Spleen (tissue), 11 donors: Measurements from ENCODE around the gene OCRL. TPM values are rescaled to one million over a fixed set of nuclear protein-coding genes. Genes with fewer than 3 reads are reported as not detected.

Experiments used
- DNase-seq: peaks from one replicate; pipeline ENCODE4 v3.0.0-alpha.2; 2020
- H3K27ac ChIP-seq, 8 donors: fragments of 200-600 bp; sonication (generic) in 7 of 8; 1 replicate in 4 of 8; 2 replicates in 4 of 8; pipeline versions ENCODE4 v1.5.0 to v1.8.0; 2016 to 2021; ENCODE audit warnings: inconsistent platforms in 4 of 8, mild to moderate bottlenecking in 4 of 8, moderate library complexity in 1 of 8
- H3K27me3 ChIP-seq, 7 donors: fragments of 200-600 bp; sonication (generic) in 6 of 7; replicated peaks in 1 of 7; 1 replicate in 4 of 7; 2 replicates in 3 of 7; pipeline versions ENCODE4 v1.5.0 to v1.8.0; 2016 to 2021; ENCODE audit warnings: inconsistent platforms in 3 of 7, mild to moderate bottlenecking in 1 of 7
- H3K36me3 ChIP-seq, 6 donors: fragments of 200-600 bp; sonication (generic) in 5 of 6; 1 replicate in 4 of 6; 2 replicates in 2 of 6; pipeline versions ENCODE4 v1.5.0 to v1.8.0; 2016 to 2021; ENCODE audit warnings: inconsistent platforms in 2 of 6
- H3K4me1 ChIP-seq, 6 donors: fragments of 200-600 bp; sonication (generic) in 5 of 6; 1 replicate in 3 of 6; 2 replicates in 3 of 6; pipeline versions ENCODE4 v1.5.0 to v1.8.0; 2016 to 2021; ENCODE audit warnings: inconsistent platforms in 3 of 6
- H3K4me3 ChIP-seq, 8 donors: fragments of 200-600 bp; sonication (generic) in 7 of 8; 1 replicate in 4 of 8; 2 replicates in 4 of 8; pipeline versions ENCODE4 v1.5.0 to v1.8.0; 2016 to 2021; ENCODE audit warnings: inconsistent platforms in 4 of 8, mild to moderate bottlenecking in 4 of 8, moderate library complexity in 2 of 8
- H3K9me3 ChIP-seq, 8 donors: fragments of 200-600 bp; sonication (generic) in 7 of 8; 1 replicate in 4 of 8; 2 replicates in 4 of 8; pipeline versions ENCODE4 v1.5.0 to v1.8.0; 2016 to 2021; ENCODE audit warnings: inconsistent platforms in 4 of 8
- POLR2A ChIP-seq, 3 donors: fragments of 450-650 bp; IDR thresholded peaks; one replicate each; pipeline ENCODE4 v1.5.1; 2017; ENCODE audit warnings: antibody characterized with exemption in 3 of 3, mild to moderate bottlenecking in 1 of 3
- POLR2AphosphoS5 ChIP-seq, 3 donors: sonication (generic); formaldehyde crosslinking; IDR thresholded peaks; one replicate each; pipeline ENCODE4 v1.5.1; 2017; ENCODE audit warnings: antibody characterized with exemption in 3 of 3
- WGBS, 5 donors: extraction: QIAGEN DNeasy Blood & Tissue Kit in 3 of 5; methylation state at CpG; one replicate each; pipeline versions ENCODE4 v1.1.5 to v1.1.7; 2013 to 2018; 5-methylcytosine and 5-hydroxymethylcytosine counted together
- intact Hi-C: fragments of 100-400 bp; cut with DNase I; formaldehyde crosslinking; loops from one replicate; pipeline ENCODE4 v1.15.0; 2023; ENCODE audit warnings: low total_unique reads
- polyA plus RNA-seq, 3 donors: library from polyadenylated mRNA; stranded (reverse); fragments of 200-250 nt; gene quantifications; one replicate each; pipeline ENCODE4 v1.2.1, GENCODE V29; 2013
- total RNA-seq, 7 donors: library from RNA; depleted of rRNA in 3 of 7; stranded (reverse); fragments of >200 nt in 3 of 7; fragmentation: NEBNext Ultra II Directional in 4 of 7; extraction: Animal tissue kit (Norgen Biotek cat#: 25700) in 4 of 7; gene quantifications; one replicate each; pipeline versions ENCODE4 v1.1.0 to v1.2.1, GENCODE V29; 2016 to 2021
- TF ChIP-seq, protein P1 (sequence below), 11 experiments: fragments of 200-600 bp in 7 of 11; fragments of 450-650 bp in 4 of 11; sonication (generic) in 4 of 11; IDR thresholded peaks in 8 of 11; conservative IDR thresholded peaks in 3 of 11; 1 replicate in 7 of 11; 2 replicates in 4 of 11; pipeline versions ENCODE4 v1.4.0 to v1.8.0; 2016 to 2021; ENCODE audit warnings: antibody characterized with exemption in 11 of 11, inconsistent platforms in 4 of 11, mild to moderate bottlenecking in 1 of 11
- donor health status: healthy with polysubstance abuse.
- donor health status: DM: no; HTN: no; CAD: no; lungs with moderate emphysema.
- donor health status: DM: no; HTN: no; CAD: no.
- donor health status: Bipolar disorder and iron deficiency.
- donor health status: healthy.
- donor health status: DM: no; HTN: no; CAD: no.
- donor health status: DM: yes; HTN: yes; CAD: no.

Gene OCRL
- total and polyA plus RNA-seq, 10 donors, result 3.2 to 16.9 (median 11.2) TPM

DNA sequence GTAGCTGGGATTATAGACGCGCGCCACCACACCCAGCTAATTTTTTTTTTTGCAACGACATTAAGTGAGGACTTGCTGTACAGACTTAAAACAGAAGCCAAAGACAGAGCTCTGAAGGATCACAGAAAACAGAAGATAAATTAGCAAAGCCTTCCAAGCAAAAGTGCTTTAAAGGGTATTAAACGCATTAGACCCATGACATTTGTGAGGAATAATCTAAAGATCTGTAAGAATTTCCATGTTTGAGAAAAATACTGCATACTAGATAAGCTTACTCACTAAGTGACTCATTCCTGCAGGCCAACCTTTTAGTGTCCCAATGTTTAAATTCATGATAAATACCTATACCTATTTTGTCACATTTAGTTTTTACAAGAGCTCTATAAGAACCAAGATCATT, 44.2 kb upstream of the OCRL start:
- TF ChIP-seq POLR2A (IDR thresholded peaks at IDR 0.05) (no peak), POLR2AphosphoS5 (IDR thresholded peaks at IDR 0.05) (no peak)
- TF ChIP-seq, protein P1, sequence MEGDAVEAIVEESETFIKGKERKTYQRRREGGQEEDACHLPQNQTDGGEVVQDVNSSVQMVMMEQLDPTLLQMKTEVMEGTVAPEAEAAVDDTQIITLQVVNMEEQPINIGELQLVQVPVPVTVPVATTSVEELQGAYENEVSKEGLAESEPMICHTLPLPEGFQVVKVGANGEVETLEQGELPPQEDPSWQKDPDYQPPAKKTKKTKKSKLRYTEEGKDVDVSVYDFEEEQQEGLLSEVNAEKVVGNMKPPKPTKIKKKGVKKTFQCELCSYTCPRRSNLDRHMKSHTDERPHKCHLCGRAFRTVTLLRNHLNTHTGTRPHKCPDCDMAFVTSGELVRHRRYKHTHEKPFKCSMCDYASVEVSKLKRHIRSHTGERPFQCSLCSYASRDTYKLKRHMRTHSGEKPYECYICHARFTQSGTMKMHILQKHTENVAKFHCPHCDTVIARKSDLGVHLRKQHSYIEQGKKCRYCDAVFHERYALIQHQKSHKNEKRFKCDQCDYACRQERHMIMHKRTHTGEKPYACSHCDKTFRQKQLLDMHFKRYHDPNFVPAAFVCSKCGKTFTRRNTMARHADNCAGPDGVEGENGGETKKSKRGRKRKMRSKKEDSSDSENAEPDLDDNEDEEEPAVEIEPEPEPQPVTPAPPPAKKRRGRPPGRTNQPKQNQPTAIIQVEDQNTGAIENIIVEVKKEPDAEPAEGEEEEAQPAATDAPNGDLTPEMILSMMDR (IDR thresholded peaks at IDR 0.05 in 8 of 11, conservative IDR thresholded peaks at IDR 0.05 in 3 of 11), result no peak
- Histone ChIP-seq H3K36me3 (peaks cover 0 to 2% (median 0%) of the 10 kb centered on the region in 6 donors), H3K9me3 (no peaks in the 10 kb centered on the region), H3K4me3 (no peak overlapping the region), H3K27ac (no peak overlapping the region), H3K4me1 (no peaks in the 10 kb centered on the region), H3K27me3 (no peaks in the 10 kb centered on the region)
- no peak for DNase-seq
- intact Hi-C loops, result no loop called here
- WGBS, 5 donors, result 74 to 99% (median 87%) methylated on average over 5 of the region's 5 CpGs

DNA sequence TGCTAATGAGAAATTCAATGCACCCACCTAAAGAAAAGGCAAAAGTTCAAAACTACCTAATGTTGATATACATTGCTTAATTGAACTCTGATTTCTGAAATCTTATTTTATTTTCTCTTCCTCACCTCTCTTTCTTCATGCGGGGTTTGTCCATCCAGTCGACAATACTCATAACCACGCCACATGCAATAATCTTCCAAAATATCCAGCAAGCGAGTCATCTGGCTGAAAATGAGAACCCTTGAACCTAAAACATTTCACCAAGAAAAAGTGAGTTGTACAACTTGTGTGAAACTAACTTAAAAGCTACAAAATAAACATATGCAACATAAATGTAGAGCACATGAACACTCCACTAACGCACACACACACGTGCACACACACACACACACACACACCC, 43.4 kb upstream of the OCRL start:
- TF ChIP-seq, protein P1 (IDR thresholded peaks at IDR 0.05 in 8 of 11, conservative IDR thresholded peaks at IDR 0.05 in 3 of 11), result no peak
- TF ChIP-seq POLR2AphosphoS5 (IDR thresholded peaks at IDR 0.05) (no peak), POLR2A (IDR thresholded peaks at IDR 0.05) (no peak)
- intact Hi-C loops, result no loop called here
- Histone ChIP-seq H3K36me3 (peaks cover 0 to 3% (median 0%) of the 10 kb centered on the region in 6 donors), H3K4me3 (no peak overlapping the region), H3K27ac (no peak overlapping the region), H3K27me3 (no peaks in the 10 kb centered on the region), H3K4me1 (no peaks in the 10 kb centered on the region), H3K9me3 (no peaks in the 10 kb centered on the region)
- no peak for DNase-seq
- WGBS, 5 donors, result 81 to 95% (median 95%) methylated on average over 6 of the region's 6 CpGs

DNA sequence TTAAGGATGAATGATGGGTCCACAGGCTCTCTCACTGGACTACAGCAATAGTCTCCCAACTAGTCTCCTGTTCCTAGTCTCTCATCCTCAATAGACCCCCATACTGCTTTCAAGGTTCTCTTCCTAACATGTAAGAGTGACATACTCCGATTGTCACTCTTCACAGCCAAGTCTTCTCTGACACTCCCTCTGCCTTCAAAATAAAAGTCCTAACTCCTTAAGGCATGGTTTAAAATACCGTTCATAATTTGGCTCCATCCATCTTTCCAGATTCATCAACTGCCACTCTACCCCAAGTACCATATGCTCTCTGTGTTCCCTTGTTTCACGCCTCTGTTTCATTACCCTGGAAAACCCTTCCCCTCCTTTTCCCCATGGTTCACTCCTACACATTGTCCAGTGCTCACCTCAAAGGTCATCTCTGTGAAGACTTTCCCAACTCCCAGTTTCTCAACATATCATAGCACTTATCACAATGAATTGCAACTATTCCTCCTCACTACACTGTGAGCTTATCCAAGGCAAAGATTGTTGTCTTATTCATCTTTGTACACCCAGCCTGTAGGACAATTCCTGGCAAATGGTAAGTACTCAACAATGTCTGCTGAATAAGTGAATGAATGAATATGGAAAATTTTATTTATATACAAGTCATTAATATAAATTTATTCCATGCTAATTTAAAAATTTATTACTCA, 42.8 kb upstream of the OCRL start:
- intact Hi-C loops, result no loop called here
- Histone ChIP-seq H3K9me3 (no peaks in the 10 kb centered on the region), H3K27me3 (no peaks in the 10 kb centered on the region), H3K4me3 (no peak overlapping the region), H3K36me3 (peaks cover 0 to 10% (median 0%) of the 10 kb centered on the region in 6 donors), H3K27ac (no peak overlapping the region), H3K4me1 (no peaks in the 10 kb centered on the region)
- TF ChIP-seq POLR2A (IDR thresholded peaks at IDR 0.05) (no peak), POLR2AphosphoS5 (IDR thresholded peaks at IDR 0.05) (no peak)
- TF ChIP-seq, protein P1 (IDR thresholded peaks at IDR 0.05 in 8 of 11, conservative IDR thresholded peaks at IDR 0.05 in 3 of 11), result no peak
- DNase-seq, result no peak
- 69 to 82% (median 71%) methylated on average over 3 of the region's 3 CpGs for WGBS, 5 donors

DNA sequence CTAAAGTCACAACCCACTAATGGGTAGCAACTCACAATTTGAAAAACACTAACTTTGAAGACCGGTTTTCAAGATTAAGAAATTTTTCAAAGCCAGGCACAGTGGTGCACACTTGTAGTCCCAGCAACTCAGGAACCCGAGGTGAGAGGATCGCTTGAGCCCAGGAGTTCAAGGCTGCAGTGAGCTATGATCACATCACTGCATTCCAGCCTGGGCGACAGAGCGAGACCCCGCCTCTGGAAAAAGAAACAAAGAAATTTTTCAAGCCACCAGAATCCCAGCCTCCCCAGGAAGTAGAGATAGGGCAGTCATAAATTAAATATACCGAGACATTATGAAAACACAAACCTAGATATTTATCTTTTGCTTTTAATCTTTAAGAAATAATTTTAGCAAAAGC, 29.7 kb upstream of the OCRL start:
- Histone ChIP-seq H3K9me3 (no peaks in the 10 kb centered on the region), H3K27me3 (no peaks in the 10 kb centered on the region), H3K4me3 (no peak overlapping the region), H3K27ac (no peak overlapping the region), H3K36me3 (peaks cover 0 to 11% (median 0%) of the 10 kb centered on the region in 6 donors), H3K4me1 (no peaks in the 10 kb centered on the region)
- DNase-seq, result no peak
- TF ChIP-seq POLR2AphosphoS5 (IDR thresholded peaks at IDR 0.05), result no peak
- TF ChIP-seq, protein P1 (IDR thresholded peaks at IDR 0.05 in 8 of 11, conservative IDR thresholded peaks at IDR 0.05 in 3 of 11), result no peak
- no peak for TF ChIP-seq POLR2A (IDR thresholded peaks at IDR 0.05)
- intact Hi-C loops, result no loop called here
- 60 to 87% (median 79%) methylated on average over 7 of the region's 7 CpGs for WGBS, 5 donors
